B cell (primary cell): Measurements from ENCODE around the gene AMPD2. TPM values are rescaled to one million over a fixed set of nuclear protein-coding genes. Genes with fewer than 3 reads are reported as not detected.

Experiments used
- ATAC-seq: fragments of 200-7000 bp; cut with Tn5 transposase; one replicate; pipeline ENCODE4 v1.10.0; 2021; ENCODE audit warnings: low read depth, mild to moderate bottlenecking, moderate number of reproducible peaks, moderate library complexity
- CTCF ChIA-PET: fragments of 350-600 bp; sonication (Branson Sonifier 250); formaldehyde crosslinking; loops from one replicate; lab custom pipeline; 2021; ENCODE audit warnings: antibody characterized with exemption, inconsistent platforms; lab: Charles Lee
- POLR2A ChIA-PET: fragments of 350-600 bp; sonication (Branson Sonifier 250); formaldehyde crosslinking; loops from one replicate; lab custom pipeline; 2021; ENCODE audit warnings: antibody characterized with exemption; lab: Charles Lee
- DNase-seq: peaks from one replicate; pipeline ENCODE4 v3.0.0; 2013
- H2AFZ ChIP-seq: 2 replicates; pipeline ENCODE4 v1.6.1; 2012; ENCODE audit warnings: mild to moderate bottlenecking, low read depth, low read length; ENCODE audit not compliant: insufficient read depth, poor library complexity, severe bottlenecking
- H3K27ac ChIP-seq, 2 donors: 1 replicate in 1 of 2; 2 replicates in 1 of 2; pipeline ENCODE4 v1.5.1; 2012 to 2013; ENCODE audit warnings: low read length in 2 of 2, mild to moderate bottlenecking in 2 of 2, moderate library complexity in 1 of 2
- H3K27me3 ChIP-seq, 4 experiments: fragments of 200-600 bp in 1 of 4; sonication (generic) in 1 of 4; replicated peaks in 1 of 4; 1 replicate in 2 of 4; 2 replicates in 2 of 4; pipeline versions ENCODE4 v1.6.1 to v1.7.0; 2013 to 2016; ENCODE audit warnings: low read length in 3 of 4, mild to moderate bottlenecking in 2 of 4, mixed read lengths in 1 of 4, moderate library complexity in 1 of 4; ENCODE audit not compliant: insufficient read depth in 4 of 4, control insufficient read depth in 3 of 4; ENCODE audit errors: control extremely low read depth in 1 of 4
- H3K36me3 ChIP-seq, 2 experiments: replicated peaks in 1 of 2; 1 replicate in 1 of 2; 2 replicates in 1 of 2; pipeline versions ENCODE4 v1.6.1 to v1.7.1; 2013; ENCODE audit warnings: low read length in 1 of 2; ENCODE audit not compliant: insufficient read depth in 2 of 2, control insufficient read depth in 1 of 2; ENCODE audit errors: control extremely low read depth in 1 of 2, extremely low read depth in 1 of 2
- H3K4me1 ChIP-seq, 2 donors: fragments of 200-600 bp in 1 of 2; sonication (generic) in 1 of 2; 1 replicate in 1 of 2; 2 replicates in 1 of 2; pipeline versions ENCODE4 v1.5.1 to v1.6.1; 2013 to 2017; ENCODE audit warnings: low read length in 2 of 2; ENCODE audit not compliant: control insufficient read depth in 2 of 2, insufficient read depth in 2 of 2
- H3K4me2 ChIP-seq: replicated peaks from 2 replicates; pipeline ENCODE3; 2012; ENCODE audit warnings: mild to moderate bottlenecking, low read depth, low read length; ENCODE audit not compliant: poor library complexity, severe bottlenecking
- H3K4me3 ChIP-seq, 5 experiments: fragments of 200-600 bp in 1 of 5; sonication (generic) in 1 of 5; 1 replicate in 3 of 5; 2 replicates in 2 of 5; pipeline versions ENCODE4 v1.5.1 to v1.7.0; 2011 to 2016; ENCODE audit warnings: low read length in 4 of 5, mild to moderate bottlenecking in 4 of 5, low read depth in 2 of 5, control low read depth in 1 of 5, moderate library complexity in 1 of 5; ENCODE audit not compliant: insufficient read depth in 1 of 5; ENCODE audit errors: control extremely low read depth in 1 of 5, extremely low read depth in 1 of 5
- H3K79me2 ChIP-seq: fragments of 200-600 bp; sonication (generic); one replicate; pipeline ENCODE4 v1.6.0; 2016; ENCODE audit warnings: low read length; ENCODE audit not compliant: control insufficient read depth, insufficient read depth
- H3K9ac ChIP-seq: fragments of 200-600 bp; sonication (generic); 2 replicates; pipeline ENCODE4 v1.6.1; 2017; ENCODE audit warnings: mild to moderate bottlenecking, low read length, moderate library complexity
- H3K9me3 ChIP-seq, 3 donors: one replicate each; pipeline versions ENCODE4 v1.6.1 to v1.7.1; 2013; ENCODE audit warnings: low read length in 2 of 3; ENCODE audit not compliant: control insufficient read depth in 2 of 3, insufficient read depth in 1 of 3; ENCODE audit errors: control extremely low read depth in 1 of 3
- H4K20me1 ChIP-seq: 2 replicates; pipeline ENCODE4 v1.6.0; 2012; ENCODE audit warnings: mild to moderate bottlenecking, low read length; ENCODE audit not compliant: insufficient read depth, control insufficient read depth, poor library complexity, severe bottlenecking
- H3K27ac Mint-ChIP-seq: one replicate; pipeline ENCODE4 v1.8.0; 2021; ENCODE audit warnings: mixed read lengths
- H3K27me3 Mint-ChIP-seq: one replicate; pipeline ENCODE4 v1.8.0; 2021; ENCODE audit warnings: mixed read lengths
- H3K4me1 Mint-ChIP-seq: one replicate; pipeline ENCODE4 v1.8.0; 2021; ENCODE audit warnings: mixed read lengths
- H3K4me3 Mint-ChIP-seq: one replicate; pipeline ENCODE4 v1.8.0; 2021; ENCODE audit warnings: mixed read lengths
- H3K9me3 Mint-ChIP-seq: one replicate; pipeline ENCODE4 v1.8.0; 2022; ENCODE audit warnings: mixed read lengths; ENCODE audit not compliant: insufficient read depth
- CTCF ChIP-seq: fragments of 200-600 bp; IDR thresholded peaks from one replicate; pipeline ENCODE4 v1.8.0; 2022; ENCODE audit warnings: antibody characterized with exemption, mild to moderate bottlenecking
- EZH2 ChIP-seq: IDR thresholded peaks from 2 replicates; pipeline ENCODE4 v1.6.1; 2012; ENCODE audit warnings: borderline replicate concordance, low read depth, mild to moderate bottlenecking, moderate library complexity, low read length; ENCODE audit not compliant: insufficient read depth, poor library complexity, severe bottlenecking
- WGBS: methylation state at CpG from one replicate; pipeline ENCODE4 v1.1.5; 2013; ENCODE audit warnings: missing lambda C conversion rate; ENCODE audit not compliant: insufficient coverage; 5-methylcytosine and 5-hydroxymethylcytosine counted together
- intact Hi-C: fragments of 100-400 bp; cut with micrococcal nuclease; formaldehyde crosslinking; loops from one replicate; pipeline ENCODE4 v1.10.0; 2022
- polyA plus RNA-seq: library from polyadenylated mRNA; depleted of rRNA; stranded (reverse); fragments of >200 nt; gene quantifications from 2 replicates; pipeline ENCODE4 v1.2.3, GENCODE V29; 2012
- total RNA-seq, 2 donors: library from RNA; stranded (reverse); fragments of 120-200 nt in 1 of 2; gene quantifications; 1 replicate in 1 of 2; 2 replicates in 1 of 2; pipeline versions ENCODE4 v1.2.3 to v1.2.4, GENCODE V29; 2013 to 2022

AMPD2 gene
- total and polyA plus RNA-seq, 2 donors (not counting 1 experiment from before 2014, with no cell fraction given): 104 to 121 TPM

GRCh38 chr1:109613361-109614147, 6.1 kb upstream of the AMPD2 start:
- H3K4me1 Mint-ChIP-seq: peaks cover 15% of the 10 kb centered on the region
- no peaks in the 10 kb centered on the region for H3K36me3 ChIP-seq
- intact Hi-C loops: no loop called here
- H3K4me3 ChIP-seq: no peak overlapping the region
- POLR2A ChIA-PET: no interaction called here
- peaks cover 3% of the 10 kb centered on the region for H3K27me3 Mint-ChIP-seq
- H4K20me1 ChIP-seq: no peaks in the 10 kb centered on the region
- H2AFZ ChIP-seq: no peak overlapping the region
- CTCF ChIA-PET: interaction anchor here (1.5 to 2.8 kb wide), 3 partner anchors 27 to 68 kb away, joined by 3 to 13 read pairs (median 7); no protein-coding TSS in a partner anchor
- no peak overlapping the region for H3K27ac ChIP-seq
- H3K4me3 Mint-ChIP-seq: no peak overlapping the region
- no peak overlapping the region for H3K4me2 ChIP-seq
- H3K27ac Mint-ChIP-seq: no peak overlapping the region
- H3K9me3 ChIP-seq: no peaks in the 10 kb centered on the region
- ATAC-seq: no peak
- H3K9ac ChIP-seq: no peak overlapping the region
- WGBS: 92% methylated on average over 2 of the region's 7 CpGs
- no peaks in the 10 kb centered on the region for H3K9me3 Mint-ChIP-seq
- peaks cover 0 to 3% (median 0%) of the 10 kb centered on the region in 4 experiments for H3K27me3 ChIP-seq
- no peak for DNase-seq
- H3K4me1 ChIP-seq: peaks cover 14 to 15% of the 10 kb centered on the region in 2 donors
- TF ChIP-seq EZH2 (no peak), CTCF (no peak)
- H3K79me2 ChIP-seq: no peaks in the 10 kb centered on the region

GRCh38 chr1:109615879-109616278, 3.8 kb upstream of the AMPD2 start:
- H3K4me2 ChIP-seq: peak overlapping the region; percentile 0
- H3K9me3 ChIP-seq: no peaks in the 10 kb centered on the region
- Mint-ChIP-seq H3K27me3 (peaks cover 3% of the 10 kb centered on the region), H3K9me3 (no peaks in the 10 kb centered on the region), H3K27ac (peak overlapping the region; percentile 42), H3K4me1 (peaks cover 30% of the 10 kb centered on the region), H3K4me3 (peak overlapping the region; percentile 1)
- intact Hi-C loops: loop anchor here (5.0 kb wide), 1 partner anchor 134 kb away; the partner anchor contains the start of gene ATXN7L2
- ATAC-seq (peak; percentile 44), DNase-seq (peak; percentile 76)
- H3K27ac ChIP-seq: peak overlapping the region; percentile 26 to 63
- no peak overlapping the region for H3K4me3 ChIP-seq
- H3K36me3 ChIP-seq: no peaks in the 10 kb centered on the region
- H3K9ac ChIP-seq: no peak overlapping the region
- ChIA-PET POLR2A (no interaction called here), CTCF (interaction anchor here (1.8 to 3.1 kb wide), 3 partner anchors 14 to 69 kb away, joined by 8 to 18 read pairs (median 16); no protein-coding TSS in a partner anchor)
- H4K20me1 ChIP-seq: no peaks in the 10 kb centered on the region
- peaks cover 0 to 3% (median 0%) of the 10 kb centered on the region in 4 experiments for H3K27me3 ChIP-seq
- H2AFZ ChIP-seq: no peak overlapping the region
- 11% methylated on average over 1 of the region's 3 CpGs for WGBS
- peaks cover 22 to 31% of the 10 kb centered on the region in 2 donors for H3K4me1 ChIP-seq
- peaks cover 12% of the 10 kb centered on the region for H3K79me2 ChIP-seq
- TF ChIP-seq EZH2 (no peak), CTCF (no peak)
